SK-N-SH (cell line): Measurements from ENCODE around the gene MRNIP. TPM values are rescaled to one million over a fixed set of nuclear protein-coding genes. Genes with fewer than 3 reads are reported as not detected.
A peak's percentile ranks its signal among the peaks of the same experiment; 100 is the strongest.

Source experiments
- CTCF ChIA-PET: fragments of 300-600, 350-600 bp; formaldehyde crosslinking; extraction: SDS; loops from one replicate; lab custom pipeline; 2021; lab: Yijun Ruan, JAX
- POLR2A ChIA-PET: fragments of 350-600 bp; sonication (Branson Sonifier 250); formaldehyde crosslinking; extraction: SDS; loops from one replicate; lab custom pipeline; 2020; ENCODE audit warnings: antibody characterized with exemption, inconsistent platforms; lab: Yijun Ruan, JAX
- DNase-seq: peaks from one replicate; pipeline ENCODE4 v3.0.0; 2012
- H2AFZ ChIP-seq: fragments of 200-600 bp; sonication (generic); 2 replicates; pipeline ENCODE4 v1.8.1; 2016; ENCODE audit warnings: antibody characterized with exemption, mild to moderate bottlenecking, low read depth
- H3F3A ChIP-seq: fragments of 200-600 bp; sonication (generic); replicated peaks from 2 replicates; pipeline ENCODE3; 2016; ENCODE audit warnings: antibody characterized with exemption, mild to moderate bottlenecking; ENCODE audit not compliant: insufficient read depth
- H3K27ac ChIP-seq, 2 experiments: fragments of 200-500 bp in 1 of 2; fragments of 200-600 bp in 1 of 2; sonication (Bioruptor generic) in 1 of 2; sonication (generic), shearing (Covaris generic) in 1 of 2; 2 replicates each; pipeline versions ENCODE4 v1.5.1 to v1.6.1; 2014 to 2016; ENCODE audit warnings: low read depth in 2 of 2, inconsistent platforms in 1 of 2, low read length in 1 of 2, mild to moderate bottlenecking in 1 of 2, mixed read lengths in 1 of 2
- H3K27me3 ChIP-seq: fragments of 200-600 bp; sonication (generic), shearing (Covaris generic); 2 replicates; pipeline ENCODE4 v1.6.1; 2016; ENCODE audit warnings: mixed run types; ENCODE audit not compliant: insufficient read depth
- H3K36me3 ChIP-seq, 2 experiments: fragments of 200-500 bp in 1 of 2; fragments of 200-600 bp in 1 of 2; sonication (Bioruptor generic) in 1 of 2; sonication (generic) in 1 of 2; replicated peaks in 1 of 2; 2 replicates each; pipeline versions ENCODE3 to v1.5.1; 2014 to 2016; ENCODE audit warnings: low read length in 1 of 2, mild to moderate bottlenecking in 1 of 2; ENCODE audit not compliant: insufficient read depth in 2 of 2, control insufficient read depth in 1 of 2
- H3K4me1 ChIP-seq, 2 experiments: fragments of 200-500 bp in 1 of 2; fragments of 200-600 bp in 1 of 2; sonication (Bioruptor generic) in 1 of 2; sonication (generic), shearing (Covaris generic) in 1 of 2; 2 replicates each; pipeline versions ENCODE4 v1.5.1 to v1.6.1; 2014 to 2016; ENCODE audit warnings: low read depth in 1 of 2, low read length in 1 of 2, mixed run types in 1 of 2; ENCODE audit not compliant: insufficient read depth in 2 of 2, control insufficient read depth in 1 of 2
- H3K4me2 ChIP-seq: fragments of 200-600 bp; sonication (generic), shearing (Covaris generic); 2 replicates; pipeline ENCODE4 v1.6.1; 2017; ENCODE audit warnings: mixed run types
- H3K4me3 ChIP-seq, 2 experiments: fragments of 200-500 bp in 1 of 2; fragments of 200-600 bp in 1 of 2; sonication (Bioruptor generic) in 1 of 2; sonication (generic), shearing (Covaris generic) in 1 of 2; 2 replicates each; pipeline versions ENCODE4 v1.5.1 to v1.8.1; 2014 to 2016; ENCODE audit warnings: low read depth in 2 of 2, inconsistent platforms in 1 of 2, low read length in 1 of 2, mild to moderate bottlenecking in 1 of 2, mixed read lengths in 1 of 2, moderate library complexity in 1 of 2
- H3K79me2 ChIP-seq: fragments of 200-600 bp; sonication (generic); 2 replicates; pipeline ENCODE4 v1.8.1; 2017; ENCODE audit warnings: mild to moderate bottlenecking; ENCODE audit not compliant: insufficient read depth
- H3K9ac ChIP-seq: fragments of 200-600 bp; sonication (generic); 2 replicates; pipeline ENCODE4 v1.6.1; 2017; ENCODE audit warnings: mixed run types
- H3K9me2 ChIP-seq: fragments of 200-600 bp; sonication (generic); 2 replicates; pipeline ENCODE4 v1.6.1; 2017; ENCODE audit warnings: mixed run types
- H3K9me3 ChIP-seq: fragments of 200-600 bp; sonication (generic); 2 replicates; pipeline ENCODE4 v1.6.1; 2017; ENCODE audit warnings: mixed run types, mild to moderate bottlenecking, moderate library complexity
- H4K20me1 ChIP-seq: fragments of 200-600 bp; sonication (generic); 2 replicates; pipeline ENCODE4 v1.6.1; 2017; ENCODE audit warnings: mild to moderate bottlenecking, mixed run types; ENCODE audit not compliant: insufficient read depth
- EZH2phosphoT487 ChIP-seq: fragments of 200-600 bp; sonication (generic); IDR thresholded peaks from 2 replicates; pipeline ENCODE4 v1.6.1; 2017; ENCODE audit warnings: low read depth, mixed run types, mild to moderate bottlenecking, antibody characterized with exemption, moderate library complexity, borderline replicate concordance
- FOSL2 ChIP-seq: IDR thresholded peaks from 2 replicates; pipeline ENCODE4 v1.4.0; 2012; ENCODE audit warnings: low read depth, mild to moderate bottlenecking, moderate library complexity, borderline replicate concordance
- FOXJ3 ChIP-seq: sonication (generic); formaldehyde crosslinking; IDR thresholded peaks from 2 replicates; pipeline ENCODE4 v1.5.1; 2020; ENCODE audit warnings: mild to moderate bottlenecking, missing genetic modification reagents
- FOXM1 ChIP-seq: IDR thresholded peaks from 2 replicates; pipeline ENCODE4 v1.4.0; 2012; ENCODE audit warnings: low read depth, mild to moderate bottlenecking
- GABPA ChIP-seq: IDR thresholded peaks from 2 replicates; pipeline ENCODE4 v1.4.0; 2012; ENCODE audit warnings: low read depth, mild to moderate bottlenecking
- GATA2 ChIP-seq: sonication (generic); formaldehyde crosslinking; IDR thresholded peaks from 2 replicates; pipeline ENCODE4 v1.5.0; 2020; ENCODE audit warnings: mild to moderate bottlenecking, missing genetic modification reagents
- IRF3 ChIP-seq: fragments of 150-350 bp; IDR thresholded peaks from 2 replicates; pipeline ENCODE4 v1.6.1; 2016; ENCODE audit warnings: mild to moderate bottlenecking, low read depth, low read length
- JUND ChIP-seq: IDR thresholded peaks from 2 replicates; pipeline ENCODE4 v1.4.0; 2012
- MXI1 ChIP-seq: IDR thresholded peaks from 2 replicates; pipeline ENCODE4 v1.6.1; 2012; ENCODE audit warnings: mild to moderate bottlenecking, low read depth, low read length, improper control_type of control experiment
- PBX3 ChIP-seq: IDR thresholded peaks from 2 replicates; pipeline ENCODE4; 2012
- POLR2AphosphoS5 ChIP-seq: IDR thresholded peaks from 2 replicates; pipeline ENCODE4 v1.6.1; 2012; ENCODE audit warnings: low read depth, low read length
- RAD21 ChIP-seq: IDR thresholded peaks from 2 replicates; pipeline ENCODE4 v1.6.1; 2012; ENCODE audit warnings: mild to moderate bottlenecking, low read length
- RCOR1 ChIP-seq: fragments of 150-350 bp; IDR thresholded peaks from 2 replicates; pipeline ENCODE4 v1.6.1; 2017; ENCODE audit warnings: antibody characterized with exemption, low read length
- RFX5 ChIP-seq: IDR thresholded peaks from 2 replicates; pipeline ENCODE4 v1.6.1; 2012; ENCODE audit warnings: mild to moderate bottlenecking, improper control_type of control experiment, low read length
- RXRA ChIP-seq: IDR thresholded peaks from 2 replicates; pipeline ENCODE4 v1.4.0; 2012; ENCODE audit warnings: low read depth, mild to moderate bottlenecking, borderline replicate concordance
- USF1 ChIP-seq: IDR thresholded peaks from 2 replicates; pipeline ENCODE4 v1.4.0; 2012; ENCODE audit warnings: low read depth, borderline replicate concordance
- YY1 ChIP-seq: IDR thresholded peaks from 2 replicates; pipeline ENCODE4 v1.4.0; 2012; ENCODE audit warnings: low read depth, mild to moderate bottlenecking
- WGBS: methylation state at CpG from one replicate; pipeline ENCODE4 v1.1.6; 2017; ENCODE audit warnings: low lambda C conversion rate; 5-methylcytosine and 5-hydroxymethylcytosine counted together
- polyA plus RNA-seq, 3 experiments: library from polyadenylated mRNA; depleted of rRNA; stranded (reverse); fragments of >200 nt; gene quantifications; 2 replicates each; pipeline ENCODE4 v1.2.3, GENCODE V29; 2012
- TF ChIP-seq, protein P1 (sequence below): fragments of 150-350 bp; IDR thresholded peaks from 2 replicates; pipeline ENCODE4 v1.6.1; 2017; ENCODE audit warnings: antibody characterized with exemption, low read length, low read depth, borderline replicate concordance

The MRNIP gene
- polyA plus RNA-seq, 1 of the 3 experiments (the other 2 are of a cell fraction): 32.8 TPM

GRCh38 chr5:179880066-179880650, 21.5 kb upstream of the MRNIP start:
- H4K20me1 ChIP-seq: no peaks in the 10 kb centered on the region
- no peak for TF ChIP-seq GATA2 (CRISPR knock-in tag)
- H3K27me3 ChIP-seq: no peaks in the 10 kb centered on the region
- no peaks in the 10 kb centered on the region for H3K9me2 ChIP-seq
- no peak overlapping the region for H3K4me2 ChIP-seq
- H3K4me1 ChIP-seq: no peaks in the 10 kb centered on the region
- no peak overlapping the region for H3K9ac ChIP-seq
- 93% methylated on average over 9 of the region's 12 CpGs for WGBS
- no peaks in the 10 kb centered on the region for H3K79me2 ChIP-seq
- ChIA-PET CTCF (no interaction called here), POLR2A (no interaction called here)
- H2AFZ ChIP-seq: no peak overlapping the region
- H3K9me3 ChIP-seq: peaks cover 15% of the 10 kb centered on the region
- H3K4me3 ChIP-seq: no peak overlapping the region
- H3K36me3 ChIP-seq: peaks cover 49% of the 10 kb centered on the region in 2 experiments
- no peak overlapping the region for H3K27ac ChIP-seq
- DNase-seq: no peak
- H3F3A ChIP-seq: no peaks in the 10 kb centered on the region

DNA sequence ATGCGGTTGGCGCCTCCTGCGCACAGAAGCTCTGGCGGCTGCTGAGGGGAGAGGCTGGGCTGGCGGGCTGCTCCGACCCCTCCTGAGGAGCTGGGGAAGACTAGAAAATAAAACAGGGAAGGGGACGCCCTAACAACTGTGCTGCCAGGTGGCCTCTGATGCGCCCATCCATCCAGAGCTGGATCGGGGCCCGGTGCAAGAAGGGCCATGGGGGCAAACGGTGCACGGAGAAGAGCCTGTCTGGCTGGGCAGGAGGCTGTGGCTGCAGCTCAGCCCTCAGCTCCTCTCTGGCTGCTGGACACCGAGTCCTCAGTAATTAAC, 21.0 kb upstream of the MRNIP start:
- Histone ChIP-seq H3K4me2 (no peak overlapping the region), H3K4me3 (no peak overlapping the region), H3K27ac (no peak overlapping the region), H3K4me1 (no peaks in the 10 kb centered on the region), H3K36me3 (peaks cover 44 to 49% of the 10 kb centered on the region in 2 experiments), H3F3A (no peaks in the 10 kb centered on the region), H2AFZ (no peak overlapping the region), H3K9me3 (peaks cover 15% of the 10 kb centered on the region), H3K79me2 (no peaks in the 10 kb centered on the region), H3K9me2 (no peaks in the 10 kb centered on the region), H4K20me1 (no peaks in the 10 kb centered on the region), H3K9ac (no peak overlapping the region), H3K27me3 (no peaks in the 10 kb centered on the region)
- CTCF ChIA-PET: no interaction called here
- WGBS: 100% methylated on average over 12 of the region's 13 CpGs
- POLR2A ChIA-PET: no interaction called here
- DNase-seq: peak; percentile 22
- TF ChIP-seq YY1: no peak
- no peak for TF ChIP-seq JUND
- no peak for TF ChIP-seq USF1
- TF ChIP-seq PBX3: no peak
- TF ChIP-seq FOXM1: no peak
- no peak for TF ChIP-seq RFX5
- no peak for TF ChIP-seq EZH2phosphoT487
- no peak for TF ChIP-seq FOSL2
- TF ChIP-seq, protein P1, sequence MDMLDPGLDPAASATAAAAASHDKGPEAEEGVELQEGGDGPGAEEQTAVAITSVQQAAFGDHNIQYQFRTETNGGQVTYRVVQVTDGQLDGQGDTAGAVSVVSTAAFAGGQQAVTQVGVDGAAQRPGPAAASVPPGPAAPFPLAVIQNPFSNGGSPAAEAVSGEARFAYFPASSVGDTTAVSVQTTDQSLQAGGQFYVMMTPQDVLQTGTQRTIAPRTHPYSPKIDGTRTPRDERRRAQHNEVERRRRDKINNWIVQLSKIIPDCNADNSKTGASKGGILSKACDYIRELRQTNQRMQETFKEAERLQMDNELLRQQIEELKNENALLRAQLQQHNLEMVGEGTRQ: no peak
- no peak for TF ChIP-seq MXI1
- no peak for TF ChIP-seq IRF3
- no peak for TF ChIP-seq GABPA
- no peak for TF ChIP-seq RAD21
- no peak for TF ChIP-seq POLR2AphosphoS5
- TF ChIP-seq RCOR1: no peak
- TF ChIP-seq FOXJ3 (CRISPR knock-in tag): no peak
- no peak for TF ChIP-seq RXRA
